ENCODE measurements around the gene GNG11. TPM values are rescaled to one million over a fixed set of nuclear protein-coding genes. Genes with fewer than 3 reads are reported as not detected.

Gene GNG11
- total and polyA plus RNA-seq, 2 experiments from 2014 or later = 25.9 to 87.0 TPM

DNA sequence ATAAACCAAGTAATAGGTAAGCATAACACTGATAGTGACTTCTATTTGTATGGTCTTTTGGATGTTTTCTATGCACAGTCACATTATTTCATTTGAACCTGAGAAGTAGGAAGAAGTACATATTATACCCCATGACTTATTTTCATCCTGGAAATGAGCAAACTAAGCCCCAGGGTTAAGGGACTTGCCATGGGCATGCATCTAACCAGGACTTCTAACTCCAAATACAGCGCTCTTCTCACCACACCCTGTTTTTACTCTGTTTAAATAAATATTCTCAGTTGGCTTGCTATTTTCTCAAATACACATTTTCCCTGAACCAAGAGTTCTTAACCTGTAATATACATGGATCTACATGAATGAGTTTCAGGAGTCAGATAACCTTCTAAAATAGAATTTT, 16.3 kb downstream of the GNG11 start:
- H3K4me2 ChIP-seq (ENCODE audit: unreplicated experiment) = no peak overlapping the region
- no peaks in the 10 kb centered on the region for H3K9me2 ChIP-seq (ENCODE audit: insufficient read depth)
- H3K9me3 ChIP-seq (ENCODE audit: low read depth) = no peaks in the 10 kb centered on the region
- peaks cover 15% of the 10 kb centered on the region for H3F3A ChIP-seq (ENCODE audit: insufficient read depth)
- 98 to 100% methylated on average over 1 of the region's 1 CpG for WGBS, 2 experiments (ENCODE audit: low coverage in 1 of 2, low lambda C conversion rate in 2 of 2, missing lambda C conversion rate in 2 of 2)
- no peak overlapping the region for H2AFZ ChIP-seq
- no peaks in the 10 kb centered on the region for H3K79me2 ChIP-seq (ENCODE audit: insufficient read depth)
- H3K27ac ChIP-seq = no peak overlapping the region
- H3K27me3 ChIP-seq (replicated peaks; ENCODE audit: insufficient read depth) = no peaks in the 10 kb centered on the region
- H3K36me3 ChIP-seq (ENCODE audit: low read depth) = no peaks in the 10 kb centered on the region
- H4K20me1 ChIP-seq (ENCODE audit: insufficient read depth) = no peaks in the 10 kb centered on the region
- no peak overlapping the region for H3K4me3 ChIP-seq
- H3K9ac ChIP-seq = no peak overlapping the region
- H3K4me1 ChIP-seq (ENCODE audit: insufficient read depth) = peaks cover 22% of the 10 kb centered on the region
- no peak for DNase-seq
- TF ChIP-seq EZH2phosphoT487 (IDR thresholded peaks at IDR 0.05; ENCODE audit: insufficient read depth, low read depth) = no peak
- TF ChIP-seq EZH2 (IDR thresholded peaks at IDR 0.05; ENCODE audit: insufficient read depth, poor library complexity, severe bottlenecking) = no peak
- in situ Hi-C loops (cut with MboI) = no loop called here

DNA sequence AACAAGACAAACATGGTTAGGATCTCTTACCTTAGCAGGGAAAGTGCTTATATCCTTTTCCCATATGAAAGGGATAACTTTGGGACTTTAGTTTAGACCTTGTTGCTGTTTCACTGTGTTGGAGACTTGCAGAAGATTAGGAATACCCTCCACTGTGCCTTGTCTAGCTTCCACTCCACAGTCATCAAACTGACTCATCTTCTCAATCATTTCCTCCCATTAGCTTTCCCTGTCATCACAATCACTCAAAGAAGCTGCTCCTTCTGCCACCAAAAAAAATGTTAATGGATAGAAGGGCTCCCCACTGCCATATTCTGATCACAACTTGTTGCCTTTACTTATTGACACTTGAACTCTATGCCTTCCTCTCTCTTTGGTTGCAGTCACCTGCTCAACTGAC, 16.8 kb downstream of the GNG11 start:
- no peak for DNase-seq

DNA sequence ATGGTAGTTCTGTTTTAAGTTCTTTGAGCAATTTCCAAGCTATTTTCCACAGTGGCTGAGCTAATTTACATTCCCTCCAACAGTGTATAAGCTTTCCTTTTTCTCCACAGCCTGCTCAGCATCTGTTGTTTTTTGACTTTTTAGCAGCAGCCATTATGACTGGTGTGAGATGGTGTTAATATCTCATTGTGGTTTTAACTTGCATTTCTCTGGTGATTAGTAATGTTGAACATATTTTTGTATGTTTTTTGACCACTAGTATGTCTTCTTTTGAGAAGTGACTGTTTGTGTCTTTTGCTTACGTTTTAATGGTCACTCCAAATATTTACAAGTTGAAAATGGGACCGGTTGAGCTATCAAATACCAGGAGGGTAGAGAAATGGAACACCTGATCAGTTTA, 20.4 kb downstream of the GNG11 start:
- in situ Hi-C loops (cut with MboI) = no loop called here
- H3K4me1 ChIP-seq (ENCODE audit: insufficient read depth) = peaks cover 47% of the 10 kb centered on the region
- DNase-seq = peak; percentile 57

More for the DNA sequence above, 16.8 kb downstream of the GNG11 start:
- Histone ChIP-seq H3K4me3 (no peak overlapping the region), H3K4me1 (ENCODE audit: insufficient read depth) (peaks cover 22% of the 10 kb centered on the region), H3K27ac (no peak overlapping the region), H3K9me2 (ENCODE audit: insufficient read depth) (no peaks in the 10 kb centered on the region), H3F3A (ENCODE audit: insufficient read depth) (peaks cover 15% of the 10 kb centered on the region), H3K4me2 (ENCODE audit: unreplicated experiment) (no peak overlapping the region), H3K36me3 (ENCODE audit: low read depth) (no peaks in the 10 kb centered on the region), H2AFZ (no peak overlapping the region), H3K9me3 (ENCODE audit: low read depth) (no peaks in the 10 kb centered on the region), H3K9ac (no peak overlapping the region), H4K20me1 (ENCODE audit: insufficient read depth) (no peaks in the 10 kb centered on the region), H3K27me3 (replicated peaks; ENCODE audit: insufficient read depth) (no peaks in the 10 kb centered on the region), H3K79me2 (ENCODE audit: insufficient read depth) (no peaks in the 10 kb centered on the region)
- TF ChIP-seq EZH2 (IDR thresholded peaks at IDR 0.05; ENCODE audit: insufficient read depth, poor library complexity, severe bottlenecking) = no peak
- no peak for TF ChIP-seq EZH2phosphoT487 (IDR thresholded peaks at IDR 0.05; ENCODE audit: insufficient read depth, low read depth)
- in situ Hi-C loops (cut with MboI) = no loop called here

DNA sequence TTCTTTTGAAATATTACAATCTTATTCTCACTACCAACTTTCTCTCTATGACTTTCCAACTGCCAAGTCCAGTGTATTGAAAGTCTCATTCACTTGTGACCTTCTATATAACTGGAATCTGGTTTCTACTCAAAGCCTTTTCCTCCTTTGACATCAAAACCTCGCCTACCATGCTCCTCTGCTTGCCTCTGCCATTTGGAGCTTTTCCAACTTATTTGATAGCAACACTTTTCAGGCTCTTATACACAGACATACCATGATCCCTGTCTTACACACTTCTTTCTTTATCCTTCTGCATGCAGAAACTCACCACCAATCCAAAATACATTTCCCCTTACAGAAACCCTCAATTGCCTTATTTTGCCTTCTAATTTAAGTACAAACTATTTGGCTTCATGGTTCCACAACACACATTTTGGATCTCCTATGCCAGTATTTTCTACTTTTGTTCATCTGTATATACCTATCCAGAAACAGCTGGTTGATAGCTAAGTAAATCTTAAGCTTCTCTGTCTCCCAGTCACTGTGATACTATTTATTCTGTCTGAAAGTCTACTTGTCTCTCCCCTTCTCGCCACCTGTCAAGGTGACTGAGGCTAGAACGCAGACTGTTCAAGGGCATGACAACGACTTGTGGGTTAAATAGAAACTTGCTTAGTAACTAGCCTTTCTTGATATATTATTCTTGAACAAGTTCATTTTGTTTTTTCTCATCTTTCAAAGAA, 22.4 kb downstream of the GNG11 start:
- no peaks in the 10 kb centered on the region; the same call in 1 of the 2 replicates for H3K9me2 ChIP-seq (ENCODE audit: insufficient read depth)

More for the DNA sequence above, 20.4 kb downstream of the GNG11 start:
- no peaks in the 10 kb centered on the region for H3K9me2 ChIP-seq (ENCODE audit: insufficient read depth)
- H2AFZ ChIP-seq = no peak overlapping the region
- H3K36me3 ChIP-seq (ENCODE audit: low read depth) = no peaks in the 10 kb centered on the region
- H3K79me2 ChIP-seq (ENCODE audit: insufficient read depth) = no peaks in the 10 kb centered on the region
- no peaks in the 10 kb centered on the region for H3K9me3 ChIP-seq (ENCODE audit: low read depth)
- 77 to 85% methylated on average over 2 of the region's 2 CpGs for WGBS, 2 experiments (ENCODE audit: low coverage in 1 of 2, low lambda C conversion rate in 2 of 2, missing lambda C conversion rate in 2 of 2)
- TF ChIP-seq EZH2phosphoT487 (IDR thresholded peaks at IDR 0.05; ENCODE audit: insufficient read depth, low read depth) (peak; percentile 79; the same call in 1 of the 2 replicates), EZH2 (IDR thresholded peaks at IDR 0.05; ENCODE audit: insufficient read depth, poor library complexity, severe bottlenecking) (no peak)
- no peaks in the 10 kb centered on the region for H3K27me3 ChIP-seq (replicated peaks; ENCODE audit: insufficient read depth)
- no peak overlapping the region for H3K9ac ChIP-seq
- H3K4me2 ChIP-seq (ENCODE audit: unreplicated experiment) = no peak overlapping the region
- H4K20me1 ChIP-seq (ENCODE audit: insufficient read depth) = no peaks in the 10 kb centered on the region
- H3F3A ChIP-seq (ENCODE audit: insufficient read depth) = peaks cover 25% of the 10 kb centered on the region
- no peak overlapping the region for H3K4me3 ChIP-seq
- H3K27ac ChIP-seq = peak overlapping the region; percentile 33

More for the DNA sequence above, 22.4 kb downstream of the GNG11 start:
- in situ Hi-C loops (cut with MboI) = no loop called here
- peaks cover 54% of the 10 kb centered on the region for H3K4me1 ChIP-seq (ENCODE audit: insufficient read depth)
- no peak overlapping the region for H3K27ac ChIP-seq
- no peaks in the 10 kb centered on the region for H3K9me3 ChIP-seq (ENCODE audit: low read depth)
- DNase-seq = no peak
- TF ChIP-seq EZH2 (IDR thresholded peaks at IDR 0.05; ENCODE audit: insufficient read depth, poor library complexity, severe bottlenecking) (no peak), EZH2phosphoT487 (IDR thresholded peaks at IDR 0.05; ENCODE audit: insufficient read depth, low read depth) (no peak)
- H3K9ac ChIP-seq = no peak overlapping the region
- 95 to 97% methylated on average over 4 of the region's 4 CpGs for WGBS, 2 experiments (ENCODE audit: low coverage in 1 of 2, low lambda C conversion rate in 2 of 2, missing lambda C conversion rate in 2 of 2)
- peak overlapping the region; percentile 51 for H3K4me2 ChIP-seq (ENCODE audit: unreplicated experiment)
- no peaks in the 10 kb centered on the region for H3K27me3 ChIP-seq (replicated peaks; ENCODE audit: insufficient read depth)
- no peaks in the 10 kb centered on the region for H3K36me3 ChIP-seq (ENCODE audit: low read depth)
- no peak overlapping the region for H2AFZ ChIP-seq
- no peaks in the 10 kb centered on the region for H4K20me1 ChIP-seq (ENCODE audit: insufficient read depth)
- H3K4me3 ChIP-seq = no peak overlapping the region
- H3K79me2 ChIP-seq (ENCODE audit: insufficient read depth) = no peaks in the 10 kb centered on the region
- H3F3A ChIP-seq (ENCODE audit: insufficient read depth) = peaks cover 40% of the 10 kb centered on the region
